ENCODE measurements around the gene IFT172. TPM values are rescaled to one million over a fixed set of nuclear protein-coding genes. Genes with fewer than 3 reads are reported as not detected.
"Not testable (repeated sequence)": the region's sequence is repeated elsewhere in the genome, so short reads cannot be mapped to it uniquely, and the experiment has no call there.

The IFT172 gene
- total RNA-seq, 2 experiments from 2014 or later: 12.1 to 13.9 TPM

GRCh38 chr2:27428213-27428977 is 61.1 kb downstream of the IFT172 start, which contains the start of gene NRBP1:
Gene NRBP1, plus strand, starts transcription at chr2:27428631. Its CDS starts 4,643 bp downstream, at chr2:27433274.
- ChIA-PET CTCF (interaction anchor here (0.6 to 3.5 kb wide), 3 partner anchors 19 to 1015 kb away, joined by 3 to 16 read pairs (median 11); partner anchors contain the start of genes EIF2B4, PPM1G and SNX17), POLR2A (interaction anchor here (0.6 to 2.8 kb wide), 6 partner anchors 19 to 202 kb away, joined by 3 to 27 read pairs (median 4); partner anchors contain the start of gene PPM1G)

GRCh38 chr2:27427863-27428212 is 61.7 kb downstream of the IFT172 start:
- POLR2A ChIA-PET: interaction anchor here (1.0 to 2.8 kb wide), 3 partner anchors 18 to 77 kb away, joined by 3 to 27 read pairs (median 3); partner anchors contain the start of gene PPM1G
- CTCF ChIA-PET: interaction anchor here (3.5 kb wide), 1 partner anchor 18 kb away, joined by 16 read pairs; the partner anchor contains the start of gene PPM1G

- POLR2A ChIA-PET, CTCF ChIA-PET: not testable (repeated sequence)
Observed at GRCh38 chr2:27425039-27425438, 64.5 kb downstream of the IFT172 start.

- POLR2A ChIA-PET: no interaction called here
Observed at GRCh38 chr2:27422958-27423357, 66.6 kb downstream of the IFT172 start.

GRCh38 chr2:27421660-27422250 is 67.8 kb downstream of the IFT172 start:
- CTCF ChIA-PET: no interaction called here
- POLR2A ChIA-PET: interaction anchor here (0.5 kb wide), 1 partner anchor 271 kb away, joined by 3 read pairs; no protein-coding TSS in a partner anchor

More at GRCh38 chr2:27422958-27423357, 66.6 kb downstream of the IFT172 start:
- CTCF ChIA-PET: no interaction called here

- CTCF ChIA-PET: no interaction called here
- POLR2A ChIA-PET: interaction anchor here (0.5 kb wide), 1 partner anchor 272 kb away, joined by 3 read pairs; no protein-coding TSS in a partner anchor
Observed at GRCh38 chr2:27420996-27421395, 68.5 kb downstream of the IFT172 start.

GRCh38 chr2:27416151-27416550 is 73.4 kb downstream of the IFT172 start:
- ChIA-PET POLR2A (no interaction called here), CTCF (no interaction called here)

- ChIA-PET POLR2A (no interaction called here), CTCF (no interaction called here)
Observed at GRCh38 chr2:27412419-27413152, 77.0 kb downstream of the IFT172 start.

- ChIA-PET CTCF (interaction anchor here (1.2 to 2.3 kb wide), 6 partner anchors 19 to 274 kb away, joined by 3 to 16 read pairs (median 3); partner anchors contain the start of genes EIF2B4, NRBP1 and SNX17), POLR2A (interaction anchor here (0.6 to 2.0 kb wide), 9 partner anchors 10 to 272 kb away, joined by 3 to 27 read pairs (median 4); partner anchors contain the start of genes NRBP1, SNX17 and ZNF513)
Observed at GRCh38 chr2:27409321-27410073, 80.0 kb downstream of the IFT172 start, which contains the start of gene PPM1G. Gene PPM1G, minus strand, starts transcription at chr2:27409591. Its CDS starts 169 bp downstream, at chr2:27409422.

- ChIA-PET CTCF (interaction anchor here (0.6 to 2.3 kb wide), 5 partner anchors 10 to 275 kb away, joined by 3 to 16 read pairs (median 3); partner anchors contain the start of gene NRBP1), POLR2A (interaction anchor here (1.0 to 2.0 kb wide), 5 partner anchors 10 to 38 kb away, joined by 3 to 27 read pairs (median 6); partner anchors contain the start of genes NRBP1, SNX17 and ZNF513)
Observed at GRCh38 chr2:27408601-27409320, 80.8 kb downstream of the IFT172 start.

- ChIA-PET POLR2A (interaction anchor here (0.6 kb wide), 1 partner anchor 276 kb away, joined by 3 read pairs; no protein-coding TSS in a partner anchor), CTCF (interaction anchor here (0.6 to 1.5 kb wide), 3 partner anchors 11 to 185 kb away, joined by 3 read pairs; no protein-coding TSS in a partner anchor)
Observed at GRCh38 chr2:27407798-27408491, 81.6 kb downstream of the IFT172 start.

GRCh38 chr2:27400348-27401135 is 89.0 kb downstream of the IFT172 start:
- POLR2A ChIA-PET: no interaction called here

GRCh38 chr2:27398962-27399361 is 90.6 kb downstream of the IFT172 start:
- ChIA-PET CTCF (interaction anchor here (1.6 kb wide), 1 partner anchor 28 kb away, joined by 3 read pairs; the partner anchor contains the start of gene SNX17), POLR2A (no interaction called here)

More at GRCh38 chr2:27400348-27401135, 89.0 kb downstream of the IFT172 start:
- CTCF ChIA-PET: interaction anchor here (1.6 kb wide), 1 partner anchor 30 kb away, joined by 3 read pairs; the partner anchor contains the start of gene SNX17
